ENCODE results near the gene CSRP1. TPM values are rescaled to one million over a fixed set of nuclear protein-coding genes. Genes with fewer than 3 reads are reported as not detected.

Gene CSRP1
- total and polyA plus RNA-seq, 2 of the 13 experiments (the other 11 are each of a cell fraction or from before 2014, with no cell fraction given), result 17.7 to 68.9 TPM

- no peak for TF ChIP-seq ZNF180 (CRISPR knock-in tag; IDR thresholded peaks at IDR 0.05; ENCODE audit: borderline replicate concordance, low read depth)
- TF ChIP-seq THAP11 (CRISPR knock-in tag; IDR thresholded peaks at IDR 0.05), result no peak
- TF ChIP-seq, protein P1, sequence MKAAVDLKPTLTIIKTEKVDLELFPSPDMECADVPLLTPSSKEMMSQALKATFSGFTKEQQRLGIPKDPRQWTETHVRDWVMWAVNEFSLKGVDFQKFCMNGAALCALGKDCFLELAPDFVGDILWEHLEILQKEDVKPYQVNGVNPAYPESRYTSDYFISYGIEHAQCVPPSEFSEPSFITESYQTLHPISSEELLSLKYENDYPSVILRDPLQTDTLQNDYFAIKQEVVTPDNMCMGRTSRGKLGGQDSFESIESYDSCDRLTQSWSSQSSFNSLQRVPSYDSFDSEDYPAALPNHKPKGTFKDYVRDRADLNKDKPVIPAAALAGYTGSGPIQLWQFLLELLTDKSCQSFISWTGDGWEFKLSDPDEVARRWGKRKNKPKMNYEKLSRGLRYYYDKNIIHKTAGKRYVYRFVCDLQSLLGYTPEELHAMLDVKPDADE (CRISPR knock-in tag; IDR thresholded peaks at IDR 0.05), result no peak
- TF ChIP-seq RARG (CRISPR knock-in tag; IDR thresholded peaks at IDR 0.05; ENCODE audit: low read depth), result no peak
- TF ChIP-seq RFX5 (IDR thresholded peaks at IDR 0.05; ENCODE audit: low read depth, low read length), result no peak
- no peak for TF ChIP-seq IRF2 (CRISPR knock-in tag; IDR thresholded peaks at IDR 0.05)
- TF ChIP-seq FOXP1 (IDR thresholded peaks at IDR 0.05), result no peak
- no peak for TF ChIP-seq FOXP1 (CRISPR knock-in tag; IDR thresholded peaks at IDR 0.05)
- TF ChIP-seq GATAD2A (CRISPR knock-in tag; IDR thresholded peaks at IDR 0.05), result no peak
- no peak for TF ChIP-seq HNF4G (IDR thresholded peaks at IDR 0.05; ENCODE audit: borderline replicate concordance, low read depth, low read length)
- no peak for TF ChIP-seq HNF4G (CRISPR knock-in tag; IDR thresholded peaks at IDR 0.05; ENCODE audit: borderline replicate concordance, low read depth)
- TF ChIP-seq ZBTB3 (CRISPR knock-in tag; IDR thresholded peaks at IDR 0.05; ENCODE audit: borderline replicate concordance, low read depth), result no peak
- no peak for TF ChIP-seq MAFG (CRISPR knock-in tag; IDR thresholded peaks at IDR 0.05)
- TF ChIP-seq NCOA1 (CRISPR knock-in tag; IDR thresholded peaks at IDR 0.05), result no peak
- no peak for TF ChIP-seq ZNF607 (CRISPR knock-in tag; IDR thresholded peaks at IDR 0.05; ENCODE audit: borderline replicate concordance)
- no peak for TF ChIP-seq ZSCAN31 (CRISPR knock-in tag; IDR thresholded peaks at IDR 0.05; ENCODE audit: low read depth)
- no peak; the same call in 1 of the 2 replicates for TF ChIP-seq ZNF263 (CRISPR knock-in tag; IDR thresholded peaks at IDR 0.05)
- TF ChIP-seq GPN1 (CRISPR knock-in tag; IDR thresholded peaks at IDR 0.05; ENCODE audit: borderline replicate concordance), result no peak
- no peak for TF ChIP-seq ZNF562 (CRISPR knock-in tag; IDR thresholded peaks at IDR 0.05; ENCODE audit: borderline replicate concordance)
- no peak for TF ChIP-seq ZNF646 (CRISPR knock-in tag; IDR thresholded peaks at IDR 0.05)
- TF ChIP-seq GFI1 (CRISPR knock-in tag; IDR thresholded peaks at IDR 0.05; ENCODE audit: borderline replicate concordance), result no peak
- TF ChIP-seq NFIB (CRISPR knock-in tag; IDR thresholded peaks at IDR 0.05; ENCODE audit: borderline replicate concordance), result no peak
- no peak for TF ChIP-seq ZNF496 (CRISPR knock-in tag; IDR thresholded peaks at IDR 0.05; ENCODE audit: insufficient replicate concordance)
- TF ChIP-seq ZNF564 (CRISPR knock-in tag; IDR thresholded peaks at IDR 0.05), result no peak
- no peak for TF ChIP-seq SIX1 (CRISPR knock-in tag; IDR thresholded peaks at IDR 0.05; ENCODE audit: borderline replicate concordance)
Observed at GRCh38 chr1:201468501-201468843, 38.5 kb downstream of the CSRP1 start (continued).
